CD4-positive, alpha-beta memory T cell (primary cell): ENCODE results near the gene OR7G2. TPM values are rescaled to one million over a fixed set of nuclear protein-coding genes. Genes with fewer than 3 reads are reported as not detected.

Source experiments
- CTCF ChIA-PET: fragments of 350-600 bp; sonication (Branson Sonifier 250); formaldehyde crosslinking; loops from one replicate; lab custom pipeline; 2021; ENCODE audit warnings: inconsistent platforms; ENCODE audit not compliant: partially characterized antibody; lab: Charles Lee
- POLR2A ChIA-PET: fragments of 350-600 bp; sonication (Branson Sonifier 250); formaldehyde crosslinking; loops from one replicate; lab custom pipeline; 2021; ENCODE audit not compliant: partially characterized antibody; lab: Charles Lee
- DNase-seq, 5 donors: peaks; one replicate each; pipeline versions ENCODE4 v3.0.0 to v3.0.0-alpha.2; 2020 to 2022; ENCODE audit warnings: mixed read lengths in 1 of 5
- H3K27ac ChIP-seq: one replicate; pipeline ENCODE4 v1.7.0; 2013; ENCODE audit warnings: low read depth, low read length
- H3K27me3 ChIP-seq: 2 replicates; pipeline ENCODE4 v1.7.0; 2013; ENCODE audit warnings: mild to moderate bottlenecking, low read length, moderate library complexity; ENCODE audit not compliant: insufficient read depth
- H3K36me3 ChIP-seq: 2 replicates; pipeline ENCODE4 v1.7.0; 2013; ENCODE audit warnings: mild to moderate bottlenecking, low read length, moderate library complexity; ENCODE audit not compliant: insufficient read depth
- H3K4me1 ChIP-seq: 2 replicates; pipeline ENCODE4 v1.7.0; 2013; ENCODE audit warnings: mild to moderate bottlenecking, low read length, moderate library complexity; ENCODE audit not compliant: insufficient read depth
- H3K4me3 ChIP-seq, 2 donors: one replicate each; pipeline ENCODE4 v1.7.0; 2013; ENCODE audit warnings: low read length in 2 of 2, mild to moderate bottlenecking in 1 of 2
- H3K9me3 ChIP-seq, 2 donors: one replicate each; pipeline ENCODE4 v1.7.0; 2013; ENCODE audit warnings: low read length in 2 of 2, control low read depth in 1 of 2; ENCODE audit not compliant: control insufficient read depth in 1 of 2
- H3K27ac Mint-ChIP-seq, 7 donors: one replicate each; pipeline ENCODE4 v1.8.0; 2020 to 2021; ENCODE audit warnings: mixed read lengths in 7 of 7, mild to moderate bottlenecking in 6 of 7, inconsistent platforms in 3 of 7, moderate library complexity in 3 of 7
- H3K27me3 Mint-ChIP-seq, 2 donors: one replicate each; pipeline ENCODE4 v1.8.0; 2020 to 2021; ENCODE audit warnings: mixed read lengths in 2 of 2
- H3K36me3 Mint-ChIP-seq, 2 donors: one replicate each; pipeline ENCODE4 v1.8.0; 2020 to 2021; ENCODE audit warnings: mixed read lengths in 2 of 2, inconsistent platforms in 1 of 2, mild to moderate bottlenecking in 1 of 2
- H3K4me1 Mint-ChIP-seq, 4 donors: one replicate each; pipeline ENCODE4 v1.8.0; 2020 to 2021; ENCODE audit warnings: mixed read lengths in 4 of 4, mild to moderate bottlenecking in 1 of 4
- H3K4me3 Mint-ChIP-seq, 8 donors: one replicate each; pipeline ENCODE4 v1.8.0; 2020 to 2021; ENCODE audit warnings: mixed read lengths in 8 of 8, mild to moderate bottlenecking in 7 of 8, moderate library complexity in 6 of 8, inconsistent platforms in 3 of 8
- H3K9me3 Mint-ChIP-seq, 8 donors: one replicate each; pipeline ENCODE4 v1.8.0; 2020 to 2021; ENCODE audit warnings: mixed read lengths in 8 of 8, mild to moderate bottlenecking in 5 of 8, inconsistent platforms in 3 of 8, moderate library complexity in 1 of 8
- intact Hi-C: fragments of 100-400 bp; cut with micrococcal nuclease; formaldehyde crosslinking; loops from one replicate; pipeline ENCODE4 v1.15.1; 2023
- polyA plus RNA-seq, 2 donors: library from polyadenylated mRNA; unstranded; fragments of 300-500 nt; fragmentation: Illumina TruSeq; gene quantifications; one replicate each; pipeline ENCODE4 v1.2.3, GENCODE V29; 2021
- total RNA-seq, 2 experiments: library from RNA; stranded (reverse); gene quantifications; one replicate each; pipeline ENCODE4 v1.2.3, GENCODE V29; 2021

The OR7G2 gene
- total RNA-seq: not detected
- polyA plus RNA-seq: not detected

DNA sequence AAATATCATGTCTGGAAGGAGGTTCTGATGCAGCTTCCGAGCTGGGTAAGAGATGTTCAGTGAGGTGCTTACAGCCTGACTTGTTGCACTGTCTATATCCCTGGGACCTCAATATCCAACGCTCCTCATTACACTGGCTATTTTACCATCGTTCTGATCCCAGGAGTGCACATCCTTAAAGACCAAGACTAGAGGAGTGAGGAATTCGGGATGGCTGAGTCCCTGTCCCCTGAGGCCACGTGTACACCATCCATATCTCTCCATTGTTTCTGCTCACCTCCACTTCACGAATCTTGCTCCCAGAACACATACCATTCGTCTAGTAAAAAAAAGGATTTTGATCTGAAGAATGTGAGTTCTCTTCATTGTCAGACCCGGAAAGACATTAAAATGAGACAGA, at the start of gene OR7G2:
OR7G2 (minus strand) TSS at position 101 of the 400 bp plus-strand sequence. CDS start 4,232 bp downstream, outside the sequence.
- Histone ChIP-seq H3K27me3 (no peaks in the 10 kb centered on the region), H3K27ac (no peak within 1 kb of the TSS), H3K4me3 (no peak within 1 kb of the TSS), H3K36me3 (no peaks in the 10 kb centered on the region), H3K4me1 (no peaks in the 10 kb centered on the region), H3K9me3 (no peaks in the 10 kb centered on the region)
- Mint-ChIP-seq H3K36me3 (no peaks in the 10 kb centered on the region), H3K4me1 (peaks cover 0 to 4% (median 0%) of the 10 kb centered on the region in 4 donors), H3K4me3 (no peak within 1 kb of the TSS), H3K27me3 (peaks cover 8 to 17% of the 10 kb centered on the region in 2 donors), H3K9me3 (no peaks in the 10 kb centered on the region), H3K27ac (no peak within 1 kb of the TSS)
- ChIA-PET CTCF (no interaction called here), POLR2A (no interaction called here)
- intact Hi-C loops: no loop called here
- no peak for DNase-seq

DNA sequence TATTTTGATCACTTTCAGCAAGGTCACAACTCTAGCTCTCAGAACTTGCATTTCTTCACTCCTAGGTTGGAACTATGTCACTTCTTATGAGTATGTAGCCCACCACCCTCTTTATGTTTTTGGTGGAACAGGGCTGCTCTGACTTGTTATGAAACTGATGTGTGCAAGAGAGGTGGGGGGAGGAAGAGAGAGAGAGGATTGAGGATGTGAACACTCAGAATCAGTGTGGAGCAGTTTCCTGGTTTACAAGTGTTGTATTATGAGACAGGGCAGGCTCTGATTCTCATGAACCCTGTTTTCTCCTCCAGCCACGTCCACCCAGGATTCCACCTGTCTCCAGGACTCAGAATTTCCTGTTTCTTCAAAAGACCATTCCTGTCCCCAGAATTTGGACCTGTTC, 49.0 kb upstream of the OR7G2 start:
- Histone ChIP-seq H3K4me3 (no peak overlapping the region), H3K27ac (no peak overlapping the region), H3K36me3 (peaks cover 58% of the 10 kb centered on the region), H3K9me3 (no peaks in the 10 kb centered on the region), H3K4me1 (no peaks in the 10 kb centered on the region), H3K27me3 (no peaks in the 10 kb centered on the region)
- no peaks in the 10 kb centered on the region for H3K27me3 Mint-ChIP-seq
- no peak overlapping the region for H3K4me3 Mint-ChIP-seq
- intact Hi-C loops: no loop called here
- POLR2A ChIA-PET: no interaction called here
- no peak overlapping the region for H3K27ac Mint-ChIP-seq
- peaks cover 13 to 30% (median 26%) of the 10 kb centered on the region in 4 donors for H3K4me1 Mint-ChIP-seq
- H3K36me3 Mint-ChIP-seq: peaks cover 83 to 86% of the 10 kb centered on the region in 2 donors
- CTCF ChIA-PET: no interaction called here
- no peak for DNase-seq
- H3K9me3 Mint-ChIP-seq: peaks cover 0 to 19% (median 10%) of the 10 kb centered on the region in 8 donors

DNA sequence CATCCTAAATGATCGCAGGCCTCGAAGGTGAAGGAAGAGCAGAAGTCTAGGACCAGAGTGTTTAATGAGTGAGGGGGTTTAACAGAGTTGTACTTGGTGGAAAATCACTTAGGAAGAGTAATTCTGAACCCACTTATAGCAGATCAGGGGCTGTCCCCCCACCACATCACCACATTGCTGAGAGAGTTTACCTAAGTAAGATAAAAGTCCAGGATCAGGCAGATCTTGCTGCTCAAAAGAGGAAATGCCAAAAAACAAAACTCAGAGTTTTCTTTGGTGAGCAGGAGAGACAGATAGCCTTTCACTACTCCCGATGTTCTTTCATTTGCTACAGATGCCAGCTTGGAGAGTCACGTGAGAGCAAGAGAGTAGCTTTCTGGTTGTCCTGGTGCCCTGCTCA, 48.3 kb upstream of the OR7G2 start:
- Histone ChIP-seq H3K36me3 (peaks cover 50% of the 10 kb centered on the region), H3K27ac (no peak overlapping the region), H3K27me3 (no peaks in the 10 kb centered on the region), H3K4me1 (peaks cover 1% of the 10 kb centered on the region), H3K9me3 (no peaks in the 10 kb centered on the region), H3K4me3 (no peak overlapping the region)
- DNase-seq: no peak
- Mint-ChIP-seq H3K27me3 (no peaks in the 10 kb centered on the region), H3K27ac (peak overlapping the region in 3 of 7 donors; percentile 14 to 63 (median 19)), H3K9me3 (peaks cover 0 to 19% (median 11%) of the 10 kb centered on the region in 8 donors), H3K4me3 (no peak overlapping the region), H3K36me3 (peaks cover 83 to 86% of the 10 kb centered on the region in 2 donors), H3K4me1 (peaks cover 16 to 37% (median 33%) of the 10 kb centered on the region in 4 donors)
- ChIA-PET POLR2A (no interaction called here), CTCF (no interaction called here)
- intact Hi-C loops: no loop called here

DNA sequence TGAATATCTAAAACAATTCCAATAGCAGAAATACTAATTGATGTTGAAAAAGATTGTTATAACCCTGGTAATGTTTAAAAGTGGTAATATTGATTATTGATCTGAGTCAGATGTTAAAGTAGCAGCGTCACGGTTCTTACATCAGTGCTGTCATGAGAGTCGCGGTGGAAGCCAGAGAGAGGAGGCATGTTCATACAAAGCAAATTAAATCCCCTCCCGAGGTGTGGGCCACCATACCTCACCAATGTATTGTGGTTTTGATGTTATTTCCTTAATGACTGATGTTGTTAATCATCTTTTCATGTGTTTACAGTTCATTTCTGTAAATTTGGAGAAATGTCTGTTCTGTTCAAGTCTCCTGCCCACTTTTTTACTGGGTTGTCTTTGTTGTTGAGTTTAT, 44.1 kb upstream of the OR7G2 start:
- Mint-ChIP-seq H3K27ac (peak overlapping the region in 1 of 7 donors; percentile 23), H3K4me1 (peaks cover 39 to 73% (median 64%) of the 10 kb centered on the region in 4 donors), H3K4me3 (peak overlapping the region in 1 of 8 donors; percentile 4), H3K27me3 (no peaks in the 10 kb centered on the region), H3K9me3 (peaks cover 0 to 13% (median 4%) of the 10 kb centered on the region in 8 donors), H3K36me3 (peaks cover 77 to 83% of the 10 kb centered on the region in 2 donors)
- intact Hi-C loops: no loop called here
- peaks cover 17% of the 10 kb centered on the region for H3K4me1 ChIP-seq
- H3K27ac ChIP-seq: no peak overlapping the region
- POLR2A ChIA-PET: no interaction called here
- H3K27me3 ChIP-seq: no peaks in the 10 kb centered on the region
- CTCF ChIA-PET: no interaction called here
- DNase-seq: no peak
- no peaks in the 10 kb centered on the region for H3K9me3 ChIP-seq
- peaks cover 13% of the 10 kb centered on the region for H3K36me3 ChIP-seq
- no peak overlapping the region for H3K4me3 ChIP-seq

DNA sequence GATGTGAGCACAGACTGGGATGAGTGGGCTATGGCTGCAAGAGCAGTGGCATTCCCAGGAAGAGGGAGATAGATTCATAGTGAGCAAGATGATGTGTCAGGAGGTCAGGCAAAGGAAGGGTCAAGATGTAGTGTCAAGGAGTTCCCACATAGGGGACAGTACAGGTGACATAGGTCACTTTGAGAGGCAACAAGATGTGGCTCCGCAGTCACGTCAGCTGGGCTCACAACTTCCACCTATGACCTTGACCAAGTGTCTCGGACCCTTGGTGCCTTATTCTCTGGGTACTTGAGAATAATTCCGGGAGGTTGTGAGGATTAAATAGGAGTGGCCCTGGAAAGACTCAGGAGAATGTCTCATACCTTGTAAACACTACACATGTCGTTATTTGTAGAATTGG, 43.4 kb upstream of the OR7G2 start:
- no peak for DNase-seq
- peaks cover 0 to 18% (median 5%) of the 10 kb centered on the region in 8 donors for H3K9me3 Mint-ChIP-seq
- peaks cover 40 to 74% (median 66%) of the 10 kb centered on the region in 4 donors for H3K4me1 Mint-ChIP-seq
- peak overlapping the region in 4 of 7 donors; percentile 12 to 38 (median 28) for H3K27ac Mint-ChIP-seq
- POLR2A ChIA-PET: no interaction called here
- H3K27me3 Mint-ChIP-seq: no peaks in the 10 kb centered on the region
- Histone ChIP-seq H3K4me3 (no peak overlapping the region), H3K27me3 (no peaks in the 10 kb centered on the region), H3K27ac (no peak overlapping the region), H3K9me3 (no peaks in the 10 kb centered on the region), H3K4me1 (peaks cover 17% of the 10 kb centered on the region), H3K36me3 (peaks cover 6% of the 10 kb centered on the region)
- intact Hi-C loops: no loop called here
- peak overlapping the region in 2 of 8 donors; percentile 21 to 68 for H3K4me3 Mint-ChIP-seq
- CTCF ChIA-PET: no interaction called here
- peaks cover 73 to 77% of the 10 kb centered on the region in 2 donors for H3K36me3 Mint-ChIP-seq

DNA sequence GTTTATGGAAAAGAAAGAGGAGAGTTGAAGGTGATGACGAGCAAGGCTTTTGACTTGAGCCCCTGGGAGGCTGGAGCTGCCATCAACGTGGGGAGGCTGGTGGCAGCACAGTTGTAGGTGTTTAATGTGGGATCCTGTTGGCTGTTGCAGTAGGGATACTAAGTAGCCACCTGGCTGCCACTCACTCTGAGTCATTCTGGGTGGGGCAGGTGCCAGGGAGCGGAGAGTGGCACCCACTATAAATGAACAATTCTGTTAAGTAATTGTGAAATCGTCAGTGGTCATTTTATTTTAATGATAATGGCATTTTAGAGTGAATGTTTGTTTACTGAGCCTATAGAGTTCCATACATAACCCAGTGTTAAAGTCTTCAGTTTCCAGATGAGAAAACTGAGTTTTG, 42.7 kb upstream of the OR7G2 start:
- Histone ChIP-seq H3K36me3 (peaks cover 7% of the 10 kb centered on the region), H3K9me3 (peaks cover 0 to 3% of the 10 kb centered on the region in 2 donors), H3K27me3 (no peaks in the 10 kb centered on the region), H3K4me3 (no peak overlapping the region), H3K4me1 (peaks cover 17% of the 10 kb centered on the region), H3K27ac (no peak overlapping the region)
- DNase-seq: no peak
- Mint-ChIP-seq H3K4me1 (peaks cover 39 to 78% (median 66%) of the 10 kb centered on the region in 4 donors), H3K4me3 (peak overlapping the region in 2 of 8 donors; percentile 55 to 68), H3K36me3 (peaks cover 72 to 77% of the 10 kb centered on the region in 2 donors), H3K9me3 (peaks cover 0 to 24% (median 12%) of the 10 kb centered on the region in 8 donors), H3K27ac (peak overlapping the region in 2 of 7 donors; percentile 36 to 54), H3K27me3 (no peaks in the 10 kb centered on the region)
- intact Hi-C loops: no loop called here
- CTCF ChIA-PET: no interaction called here
- POLR2A ChIA-PET: no interaction called here

DNA sequence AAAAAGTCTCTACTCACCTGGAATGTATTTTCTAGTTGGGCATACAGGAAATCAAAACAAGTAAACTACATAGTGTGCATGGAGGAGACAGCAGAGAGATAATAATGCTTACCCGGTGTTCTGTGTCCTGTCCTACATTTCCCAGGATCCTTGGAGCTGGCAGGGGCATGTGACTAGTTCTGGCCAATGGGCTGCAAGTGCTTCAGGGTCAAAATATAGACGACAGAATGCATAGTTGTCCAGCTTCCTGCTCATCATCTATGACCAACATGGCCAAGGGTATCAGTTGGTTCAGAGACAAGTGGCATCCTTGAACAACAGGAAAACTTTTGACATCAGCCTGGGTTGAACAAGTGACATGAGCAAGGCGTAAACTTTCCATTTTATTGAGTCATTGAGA, 41.4 kb upstream of the OR7G2 start:
- H3K36me3 ChIP-seq: peaks cover 7% of the 10 kb centered on the region
- peaks cover 73 to 79% of the 10 kb centered on the region in 2 donors for H3K36me3 Mint-ChIP-seq
- POLR2A ChIA-PET: no interaction called here

More for the DNA sequence above, 41.4 kb upstream of the OR7G2 start:
- H3K9me3 ChIP-seq: peaks cover 0 to 8% of the 10 kb centered on the region in 2 donors
- DNase-seq: no peak
- H3K4me1 Mint-ChIP-seq: peaks cover 36 to 80% (median 64%) of the 10 kb centered on the region in 4 donors
- CTCF ChIA-PET: no interaction called here
- H3K4me3 Mint-ChIP-seq: peak overlapping the region in 1 of 8 donors; percentile 31
- no peak overlapping the region for H3K27ac Mint-ChIP-seq
- H3K27ac ChIP-seq: no peak overlapping the region
- no peak overlapping the region for H3K4me3 ChIP-seq
- H3K4me1 ChIP-seq: peaks cover 17% of the 10 kb centered on the region
- intact Hi-C loops: no loop called here
- H3K27me3 Mint-ChIP-seq: no peaks in the 10 kb centered on the region
- H3K9me3 Mint-ChIP-seq: peaks cover 0 to 32% (median 18%) of the 10 kb centered on the region in 8 donors
- no peaks in the 10 kb centered on the region for H3K27me3 ChIP-seq
